HEK293 (cell line): ENCODE results near the gene TECPR2.

ENCODE experiments used
- CTCF ChIP-seq: fragments of 450-650 bp; formaldehyde crosslinking; IDR thresholded peaks from 2 replicates; pipeline ENCODE4 v1.5.1; 2016; ENCODE audit warnings: missing biosample characterization, missing genetic modification characterization
- PBX3 ChIP-seq: sonication (generic); formaldehyde crosslinking; IDR thresholded peaks from 2 replicates; pipeline ENCODE4 v1.8.1; 2022; ENCODE audit warnings: mild to moderate bottlenecking, moderate library complexity, missing genetic modification reagents
- SP2 ChIP-seq: fragments of 450-650 bp; formaldehyde crosslinking; IDR thresholded peaks from 2 replicates; pipeline ENCODE4 v1.5.1; 2016; ENCODE audit warnings: missing biosample characterization, missing genetic modification characterization
- ZBTB49 ChIP-seq: fragments of 450-650 bp; formaldehyde crosslinking; IDR thresholded peaks from 2 replicates; pipeline ENCODE4 v1.5.1; 2016; ENCODE audit warnings: missing biosample characterization, missing genetic modification characterization, low read depth
- ZNF449 ChIP-seq: fragments of 450-650 bp; formaldehyde crosslinking; IDR thresholded peaks from 2 replicates; pipeline ENCODE4 v1.5.1; 2017; ENCODE audit warnings: missing biosample characterization, mild to moderate bottlenecking, missing genetic modification characterization, moderate library complexity
- ZNF639 ChIP-seq: fragments of 450-650 bp; formaldehyde crosslinking; IDR thresholded peaks from 2 replicates; pipeline ENCODE4 v1.5.1; 2016; ENCODE audit warnings: missing biosample characterization, missing genetic modification characterization

- TF ChIP-seq CTCF, result no peak
- TF ChIP-seq ZBTB49 (tag by site-specific recombination), result no peak
- TF ChIP-seq SP2 (tag by site-specific recombination), result no peak
- TF ChIP-seq PBX3 (CRISPR knock-in tag), result no peak
- no peak for TF ChIP-seq ZNF449 (tag by site-specific recombination)
- no peak for TF ChIP-seq ZNF639 (tag by site-specific recombination)
Measured at GRCh38 chr14:102505000-102505619, 142.4 kb downstream of the TECPR2 start.
